Stomach (tissue), 4 donors: Measurements from ENCODE around the gene SCCPDH.

Experiments used
- CTCF ChIP-seq, 7 experiments: fragments of 450-650 bp in 4 of 7; fragments of 200-600 bp in 3 of 7; sonication (generic) in 3 of 7; IDR thresholded peaks; one replicate each; pipeline ENCODE4 v1.5.1; 2016 to 2019; ENCODE audit warnings: antibody characterized with exemption in 7 of 7, control low read depth in 2 of 7, mild to moderate bottlenecking in 1 of 7
- EP300 ChIP-seq: sonication (generic); formaldehyde crosslinking; IDR thresholded peaks from one replicate; pipeline ENCODE4 v1.6.1; 2017; ENCODE audit warnings: antibody characterized with exemption
- POLR2A ChIP-seq, 4 donors: fragments of 450-650 bp; IDR thresholded peaks; one replicate each; pipeline ENCODE4 v1.6.1; 2016; ENCODE audit warnings: antibody characterized with exemption in 4 of 4, control low read depth in 2 of 4, mild to moderate bottlenecking in 1 of 4, moderate library complexity in 1 of 4
- POLR2AphosphoS5 ChIP-seq, 3 donors: sonication (generic); formaldehyde crosslinking; IDR thresholded peaks; one replicate each; pipeline ENCODE4 v1.6.1; 2016; ENCODE audit warnings: antibody characterized with exemption in 3 of 3

DNA sequence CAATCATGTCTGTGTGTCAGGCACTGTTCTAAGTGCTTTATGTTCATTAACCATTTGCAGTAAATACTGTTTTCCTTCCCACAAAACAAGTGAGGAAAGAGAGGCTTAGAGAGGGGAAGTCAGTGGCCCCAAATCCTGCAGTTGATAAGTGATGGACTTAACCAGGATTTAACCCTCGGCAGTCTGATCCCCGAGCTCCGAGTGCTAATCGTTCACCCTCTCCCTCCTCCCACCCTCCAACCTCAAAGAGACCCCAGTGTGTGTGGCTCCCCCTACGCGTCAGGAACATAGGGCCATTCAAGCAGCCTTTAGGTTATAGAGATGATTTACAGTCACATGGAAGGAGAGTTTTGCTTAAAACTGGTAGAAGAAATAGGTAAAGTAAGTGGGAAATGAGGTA, 47.2 kb downstream of the SCCPDH start:
- TF ChIP-seq CTCF (IDR thresholded peaks at IDR 0.05) (no peak), POLR2A (IDR thresholded peaks at IDR 0.05) (no peak), POLR2AphosphoS5 (IDR thresholded peaks at IDR 0.05) (no peak), EP300 (no peak)
